Glomerular endothelial cell (primary cell): ENCODE results near the gene CIC. TPM values are rescaled to one million over a fixed set of nuclear protein-coding genes. Genes with fewer than 3 reads are reported as not detected.

ENCODE experiments used
- DNase-seq: peaks from one replicate; pipeline ENCODE4 v3.0.0-alpha.2; 2011; ENCODE audit warnings: low read depth, low spot score; ENCODE audit errors: extremely low read depth
- total RNA-seq: library from RNA; depleted of rRNA; stranded (reverse); fragments of >200 nt; gene quantifications from 2 replicates; pipeline ENCODE4 v1.2.3, GENCODE V29; 2015

Gene CIC
- total RNA-seq, 1 donor from 2014 or later = 80.2 TPM

GRCh38 chr19:42301646-42302203, 32.7 kb downstream of the CIC start, which contains the start of gene PRR19:
Gene PRR19 (plus strand): TSS chr19:42302132. CDS start chr19:42309585, 7,453 bp downstream.
- no peak for DNase-seq

GRCh38 chr19:42303101-42303464, 34.0 kb downstream of the CIC start:
- DNase-seq = no peak

- DNase-seq = no peak
These were observed 34.8 kb downstream of the CIC start for GRCh38 chr19:42303876-42304275.

GRCh38 chr19:42306646-42307045, 37.6 kb downstream of the CIC start:
- no peak for DNase-seq

- DNase-seq = no peak
These were observed 40.6 kb downstream of the CIC start for GRCh38 chr19:42309686-42310085.

- no peak for DNase-seq
These were observed 42.6 kb downstream of the CIC start for GRCh38 chr19:42311657-42312056.

- no peak for DNase-seq
These were observed 43.3 kb downstream of the CIC start for GRCh38 chr19:42312370-42312769.

- no peak for DNase-seq
These were observed 44.2 kb downstream of the CIC start, which contains the start of gene TMEM145 for GRCh38 chr19:42313096-42313839. Gene TMEM145 (plus strand): TSS chr19:42313309. CDS start chr19:42313377, 68 bp downstream.

GRCh38 chr19:42313840-42314755, 45.0 kb downstream of the CIC start:
- no peak for DNase-seq

- no peak for DNase-seq
These were observed 46.0 kb downstream of the CIC start for GRCh38 chr19:42315024-42315423.

- no peak for DNase-seq
These were observed 47.5 kb downstream of the CIC start for GRCh38 chr19:42316223-42317211.

GRCh38 chr19:42317535-42317934, 48.5 kb downstream of the CIC start:
- no peak for DNase-seq

- DNase-seq = no peak
These were observed 53.3 kb downstream of the CIC start for GRCh38 chr19:42322305-42322704.

- DNase-seq = no peak
These were observed 54.4 kb downstream of the CIC start for GRCh38 chr19:42323473-42323851.

GRCh38 chr19:42323852-42324654, 55.0 kb downstream of the CIC start:
- no peak for DNase-seq

GRCh38 chr19:42324655-42325307, 55.7 kb downstream of the CIC start:
- no peak for DNase-seq

- peak; percentile 96 for DNase-seq
These were observed 56.4 kb downstream of the CIC start, which contains the start of gene MEGF8 for GRCh38 chr19:42325308-42325895. Gene MEGF8 (plus strand): TSS chr19:42325635. CDS start chr19:42326244, 609 bp downstream.
